Hepatocyte (in vitro differentiated cells): ENCODE results near the gene TXNRD2.

ENCODE experiments used
- CTCF ChIP-seq: fragments of 200-600 bp; sonication (generic); IDR thresholded peaks from 2 replicates; pipeline ENCODE4 v1.5.1; 2016; ENCODE audit warnings: antibody characterized with exemption, mild to moderate bottlenecking; ENCODE audit not compliant: poor library complexity
- EZH2 ChIP-seq: fragments of 200-600 bp; sonication (generic); IDR thresholded peaks from 2 replicates; pipeline ENCODE4 v1.6.1; 2016; ENCODE audit warnings: antibody characterized with exemption, mild to moderate bottlenecking, borderline replicate concordance
- EZH2phosphoT487 ChIP-seq: fragments of 200-600 bp; sonication (generic); IDR thresholded peaks from one replicate; pipeline ENCODE4 v1.6.1; 2018; ENCODE audit warnings: antibody characterized with exemption, mild to moderate bottlenecking, low read depth, moderate library complexity; ENCODE audit not compliant: unreplicated experiment, severe bottlenecking

GRCh38 chr22:19962909-19963806 is 21.5 kb upstream of the TXNRD2 start:
- no peak for TF ChIP-seq CTCF
- no peak for TF ChIP-seq EZH2phosphoT487
- no peak for TF ChIP-seq EZH2
